DMS79 (cell line): ENCODE measurements around the gene PLXND1.
A peak's percentile ranks its signal among the peaks of the same experiment; 100 is the strongest.
"Not testable (repeated sequence)": the region's sequence is repeated elsewhere in the genome, so short reads cannot be mapped to it uniquely, and the experiment has no call there.

Experiments used
- DNase-seq: peaks from one replicate; lab custom pipeline; 2025; lab: John Stamatoyannopoulos, UW

PLXND1 gene

GRCh38 chr3:129606636-129607390 lies at the start of gene PLXND1:
TSS of gene PLXND1 (minus strand) at chr3:129606676. CDS start at chr3:129606639, 37 bp downstream.
- peak; percentile 16 for DNase-seq

GRCh38 chr3:129655291-129655700 lies 48.8 kb upstream of the PLXND1 start:
- DNase-seq: no peak

- DNase-seq: no peak
These were observed 47.7 kb upstream of the PLXND1 start for GRCh38 chr3:129654131-129654530.

GRCh38 chr3:129653019-129653418 lies 46.5 kb upstream of the PLXND1 start:
- DNase-seq: no peak

GRCh38 chr3:129651435-129652202 lies 45.1 kb upstream of the PLXND1 start:
- DNase-seq: peak; percentile 73

- DNase-seq: no peak
These were observed 43.9 kb upstream of the PLXND1 start for GRCh38 chr3:129650256-129650872.

- DNase-seq: peak; percentile 88
These were observed 41.9 kb upstream of the PLXND1 start for GRCh38 chr3:129648391-129648790.

- DNase-seq: peak; percentile 29
These were observed 38.8 kb upstream of the PLXND1 start for GRCh38 chr3:129645286-129645685.

GRCh38 chr3:129644836-129645235 lies 38.4 kb upstream of the PLXND1 start:
- DNase-seq: peak; percentile 20

GRCh38 chr3:129641567-129642260 lies 35.2 kb upstream of the PLXND1 start:
- not testable (repeated sequence) for DNase-seq

- DNase-seq: not testable (repeated sequence)
These were observed 34.5 kb upstream of the PLXND1 start for GRCh38 chr3:129640985-129641384.

- DNase-seq: no peak
These were observed 32.0 kb upstream of the PLXND1 start for GRCh38 chr3:129638481-129638880.

- no peak for DNase-seq
These were observed 29.6 kb upstream of the PLXND1 start for GRCh38 chr3:129636082-129636481.

- DNase-seq: no peak
These were observed 29.2 kb upstream of the PLXND1 start for GRCh38 chr3:129635656-129636055.

GRCh38 chr3:129633751-129634481 lies 27.4 kb upstream of the PLXND1 start:
- no peak for DNase-seq

GRCh38 chr3:129632977-129633376 lies 26.5 kb upstream of the PLXND1 start:
- DNase-seq: no peak

GRCh38 chr3:129632556-129632955 lies 26.1 kb upstream of the PLXND1 start:
- DNase-seq: no peak

GRCh38 chr3:129632056-129632455 lies 25.6 kb upstream of the PLXND1 start:
- DNase-seq: no peak

GRCh38 chr3:129629011-129629410 lies 22.5 kb upstream of the PLXND1 start:
- no peak for DNase-seq

- DNase-seq: no peak
These were observed 21.7 kb upstream of the PLXND1 start for GRCh38 chr3:129628169-129628522.

- DNase-seq: peak; percentile 66
These were observed 21.1 kb upstream of the PLXND1 start for GRCh38 chr3:129627350-129628168.
